Left forelimb (tissue), 1 donor: ENCODE data around the gene LMOD3.

ENCODE experiments used
- DNase-seq: peaks from one replicate; pipeline ENCODE4 v3.0.0-alpha.2; 2018; ENCODE audit warnings: low spot score

LMOD3 gene

DNA sequence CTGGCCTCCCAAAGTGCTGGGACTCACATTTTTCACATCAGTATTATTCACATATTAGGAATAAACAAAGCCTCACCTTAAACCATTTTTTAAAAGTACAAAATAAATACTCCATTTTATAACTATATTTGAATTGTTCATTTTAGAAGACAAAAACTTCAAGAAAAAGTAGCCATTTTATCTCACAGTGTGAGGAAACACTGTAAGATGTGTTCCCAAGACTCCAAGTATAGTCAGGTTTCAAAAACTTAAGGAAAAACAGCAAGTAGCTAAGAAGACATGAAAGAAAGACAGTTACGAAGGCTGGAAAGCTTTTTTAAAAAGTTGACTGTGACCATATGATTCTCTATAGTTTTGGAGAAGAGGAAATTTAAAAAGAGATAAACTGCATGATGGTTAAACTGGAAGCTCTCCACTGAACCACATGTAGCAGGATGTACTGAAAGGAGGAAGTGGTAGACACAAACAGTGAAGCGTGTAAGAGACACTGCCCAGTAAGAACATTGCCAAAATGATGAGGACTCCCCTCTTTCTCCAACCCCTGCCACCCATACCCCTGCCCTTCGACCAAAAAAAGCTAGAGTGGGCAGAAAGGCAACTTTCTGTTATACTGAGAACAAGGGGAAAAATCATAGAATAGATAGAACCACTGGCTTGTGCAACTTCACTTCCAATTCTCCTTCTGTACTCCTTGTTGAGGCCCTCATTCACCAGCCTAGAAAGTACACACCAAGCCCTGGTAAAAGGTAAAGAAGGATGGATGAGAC, 64.0 kb downstream of the LMOD3 start:
- DNase-seq: no peak
